Lung microvascular endothelial cell (primary cell): ENCODE measurements around the gene SLC30A2. TPM values are rescaled to one million over a fixed set of nuclear protein-coding genes. Genes with fewer than 3 reads are reported as not detected.

Source experiments
- DNase-seq, 2 donors: peaks; one replicate each; pipeline versions ENCODE4 v3.0.0 to v3.0.0-alpha.2; 2010; ENCODE audit warnings: low read depth in 2 of 2
- total RNA-seq: library from RNA; depleted of rRNA; stranded (reverse); fragments of >200 nt; gene quantifications from 2 replicates; pipeline ENCODE4 v1.2.1, GENCODE V29; 2014

SLC30A2 gene
- total RNA-seq, 1 donor from 2014 or later, result not detected

DNA sequence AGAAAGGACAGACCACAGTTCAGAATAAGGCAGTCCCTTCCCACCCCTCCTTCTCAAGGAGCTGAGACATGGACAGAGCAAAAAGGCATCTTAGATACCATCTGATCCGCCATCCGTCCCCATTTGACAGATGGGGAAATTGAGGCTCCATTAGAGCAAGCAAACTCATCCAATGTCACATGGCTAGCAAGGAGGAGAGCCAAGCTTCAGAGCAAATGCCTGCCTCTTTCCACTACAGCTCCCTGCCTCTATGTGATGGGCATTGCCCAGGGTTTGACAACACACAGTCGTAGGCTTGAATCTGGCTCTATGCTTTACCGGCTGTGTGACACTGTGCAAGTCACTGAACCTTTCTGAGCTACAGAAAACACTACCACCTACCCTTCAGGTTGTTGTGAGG lies 3.9 kb downstream of the SLC30A2 start:
- DNase-seq, result no peak

GRCh38 chr1:26041401-26041800 lies 4.5 kb downstream of the SLC30A2 start:
- no peak for DNase-seq

DNA sequence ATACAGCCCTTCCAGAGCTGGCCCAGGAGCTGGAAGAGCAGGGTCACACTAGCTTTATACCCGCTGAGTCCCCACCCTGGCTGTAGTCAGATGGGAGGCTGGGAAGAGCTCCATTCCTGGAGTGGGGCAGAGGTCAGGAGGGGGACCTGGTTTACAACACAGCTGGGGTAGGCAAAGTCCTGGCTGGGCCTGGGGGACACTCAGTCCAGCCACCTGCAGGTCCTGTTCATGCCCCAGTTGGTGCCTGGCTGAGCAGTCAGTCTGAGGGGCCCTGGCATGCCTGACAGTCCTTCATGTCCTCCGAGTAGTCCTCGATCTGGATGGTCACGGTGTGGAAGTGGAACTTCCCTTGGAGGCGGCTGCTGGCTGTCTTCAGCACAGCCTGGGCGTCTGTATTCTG lies 7.0 kb downstream of the SLC30A2 start:
- DNase-seq, result no peak

GRCh38 chr1:26038477-26038876 lies 7.4 kb downstream of the SLC30A2 start:
- DNase-seq, result no peak

- no peak for DNase-seq
Measured at GRCh38 chr1:26037904-26038303, 8.0 kb downstream of the SLC30A2 start.

DNA sequence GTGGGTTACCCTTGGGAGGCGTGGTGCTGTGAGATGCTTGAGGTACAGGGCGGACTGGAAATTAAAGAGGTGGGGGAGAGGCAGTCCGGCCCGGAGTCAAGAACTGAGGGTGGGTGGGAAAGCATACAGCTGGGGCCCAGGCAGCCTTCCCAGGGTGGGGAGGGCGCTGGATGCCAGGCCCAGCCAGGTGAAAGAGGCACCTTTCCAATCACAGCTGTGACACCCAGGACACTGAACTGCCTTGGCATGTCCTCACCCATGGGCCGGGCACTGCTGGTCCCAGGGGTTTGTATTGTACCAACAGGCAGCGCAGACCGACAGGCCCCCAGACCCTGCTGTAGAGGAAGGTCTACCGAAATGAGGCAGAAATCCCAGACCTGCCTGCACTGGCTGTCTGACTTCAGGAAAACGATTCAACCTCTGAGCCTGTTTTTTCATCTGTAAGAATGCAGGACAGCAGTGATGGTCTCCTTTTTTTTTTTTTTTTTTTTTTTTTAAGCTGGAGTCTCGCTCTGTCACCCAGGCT lies 9.1 kb downstream of the SLC30A2 start:
- DNase-seq, result no peak

- DNase-seq, result peak; percentile 71 to 81
Measured at GRCh38 chr1:26035959-26036755, 9.8 kb downstream of the SLC30A2 start.

DNA sequence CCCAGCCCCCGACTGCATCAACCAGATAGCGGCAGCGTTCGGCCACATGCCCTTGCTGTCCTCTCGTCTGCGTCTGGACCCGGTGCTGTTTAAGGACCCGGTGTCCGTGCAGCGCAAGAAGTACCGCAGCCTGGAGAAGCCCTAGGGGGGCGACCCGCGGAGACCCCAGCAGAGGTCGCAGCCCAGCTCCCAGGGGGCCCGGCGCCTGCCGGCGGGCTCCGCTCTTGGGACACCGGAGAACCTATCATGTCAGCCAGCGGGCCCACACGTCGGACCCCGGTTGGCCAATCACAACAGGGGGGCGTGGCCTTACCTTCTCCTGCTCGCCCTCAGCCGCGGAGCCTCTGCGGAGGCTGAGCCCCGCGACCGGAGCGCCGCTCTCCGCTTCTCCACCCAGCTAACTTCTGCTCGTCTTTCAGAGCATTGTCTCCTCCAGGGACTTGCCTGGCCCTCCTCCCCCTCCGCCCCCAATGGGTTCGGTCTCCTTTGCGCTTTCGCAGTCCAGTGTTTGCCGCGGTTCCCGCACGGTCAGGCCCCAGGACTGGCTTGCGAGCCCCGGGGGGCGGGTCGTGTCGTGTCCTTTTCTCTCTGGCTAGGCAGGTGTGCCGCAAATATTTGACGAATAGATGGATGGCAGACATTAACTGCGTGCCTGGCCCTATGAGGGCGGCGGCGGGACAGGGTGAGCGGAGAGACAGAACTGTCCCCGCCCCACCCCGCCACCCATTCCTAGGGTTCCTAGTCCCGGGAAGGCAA lies 10.5 kb downstream of the SLC30A2 start:
- DNase-seq, result peak; percentile 91 to 93

- DNase-seq, result no peak
Measured at GRCh38 chr1:26034504-26035202, 11.3 kb downstream of the SLC30A2 start.

- DNase-seq, result no peak
Measured at GRCh38 chr1:26032656-26033357, 13.1 kb downstream of the SLC30A2 start.

GRCh38 chr1:26031611-26032220 lies 14.2 kb downstream of the SLC30A2 start:
- no peak for DNase-seq

- no peak for DNase-seq
Measured at GRCh38 chr1:26031196-26031595, 14.7 kb downstream of the SLC30A2 start.

DNA sequence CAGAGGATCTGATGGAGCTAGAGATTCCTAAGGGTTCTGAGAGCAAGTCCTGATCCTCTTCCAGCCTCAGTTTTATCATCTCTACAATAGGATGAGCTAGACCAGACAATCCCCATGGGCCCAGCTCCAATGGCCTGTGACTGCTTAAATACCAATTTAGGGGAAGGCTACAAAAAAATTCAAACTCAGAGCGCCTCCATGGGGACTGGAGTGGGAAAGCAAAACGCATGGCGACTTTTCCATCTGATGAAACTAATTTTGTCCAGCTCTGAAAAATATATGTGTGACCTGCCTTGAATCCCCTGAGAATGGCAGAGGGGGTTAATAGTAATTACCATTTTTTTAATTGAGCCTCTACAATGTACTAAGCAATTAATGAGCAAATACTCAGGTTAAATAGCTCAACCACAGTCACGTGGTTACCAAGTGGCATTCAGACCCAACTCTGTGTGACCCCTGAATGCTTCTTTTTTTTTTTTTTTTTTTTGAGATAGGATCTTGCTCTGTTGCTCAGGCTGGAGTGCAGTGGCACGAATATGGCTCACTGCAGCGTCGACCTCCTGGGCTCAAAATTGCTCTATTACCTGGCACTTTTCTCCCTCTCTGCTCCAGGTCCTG lies 15.9 kb downstream of the SLC30A2 start:
- DNase-seq, result no peak

DNA sequence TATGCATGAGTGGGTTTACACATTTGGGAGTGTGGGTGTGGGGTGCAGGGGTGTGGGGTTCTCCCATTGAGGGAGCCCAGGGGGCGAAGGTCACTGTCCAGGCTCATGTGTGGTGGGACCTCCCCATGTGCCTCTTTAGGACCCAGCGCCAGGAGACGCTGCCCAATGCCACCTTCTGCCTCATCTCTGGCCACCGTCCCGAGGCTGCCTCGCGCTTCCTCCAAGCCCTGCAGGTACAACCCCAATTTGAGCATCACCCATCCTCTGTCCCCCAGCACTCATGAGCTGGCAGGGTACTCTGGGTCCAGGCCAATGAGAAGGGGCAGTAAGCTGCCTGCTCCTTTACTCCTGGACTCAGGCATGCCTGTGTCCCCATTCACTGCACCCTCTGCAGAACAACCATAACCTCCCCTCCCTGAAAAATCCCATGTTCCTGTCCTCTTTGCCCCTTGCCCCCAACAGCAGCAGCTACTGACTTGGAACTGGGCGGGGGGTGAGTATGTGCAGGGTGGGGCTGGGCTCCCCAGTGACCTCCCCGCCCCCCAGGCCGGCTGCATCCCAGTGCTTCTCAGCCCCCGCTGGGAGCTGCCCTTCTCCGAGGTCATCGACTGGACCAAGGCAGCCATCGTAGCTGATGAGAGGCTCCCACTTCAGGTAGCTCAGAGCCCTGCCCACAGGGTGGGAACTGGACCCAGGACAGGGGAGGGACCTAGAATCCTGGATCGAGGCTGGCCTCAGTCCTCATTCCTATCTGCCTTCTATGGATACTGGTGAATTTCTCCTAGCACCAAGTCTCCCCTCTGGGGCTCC lies 16.7 kb downstream of the SLC30A2 start:
- no peak for DNase-seq

GRCh38 chr1:26028490-26028980 lies 17.4 kb downstream of the SLC30A2 start:
- no peak for DNase-seq

DNA sequence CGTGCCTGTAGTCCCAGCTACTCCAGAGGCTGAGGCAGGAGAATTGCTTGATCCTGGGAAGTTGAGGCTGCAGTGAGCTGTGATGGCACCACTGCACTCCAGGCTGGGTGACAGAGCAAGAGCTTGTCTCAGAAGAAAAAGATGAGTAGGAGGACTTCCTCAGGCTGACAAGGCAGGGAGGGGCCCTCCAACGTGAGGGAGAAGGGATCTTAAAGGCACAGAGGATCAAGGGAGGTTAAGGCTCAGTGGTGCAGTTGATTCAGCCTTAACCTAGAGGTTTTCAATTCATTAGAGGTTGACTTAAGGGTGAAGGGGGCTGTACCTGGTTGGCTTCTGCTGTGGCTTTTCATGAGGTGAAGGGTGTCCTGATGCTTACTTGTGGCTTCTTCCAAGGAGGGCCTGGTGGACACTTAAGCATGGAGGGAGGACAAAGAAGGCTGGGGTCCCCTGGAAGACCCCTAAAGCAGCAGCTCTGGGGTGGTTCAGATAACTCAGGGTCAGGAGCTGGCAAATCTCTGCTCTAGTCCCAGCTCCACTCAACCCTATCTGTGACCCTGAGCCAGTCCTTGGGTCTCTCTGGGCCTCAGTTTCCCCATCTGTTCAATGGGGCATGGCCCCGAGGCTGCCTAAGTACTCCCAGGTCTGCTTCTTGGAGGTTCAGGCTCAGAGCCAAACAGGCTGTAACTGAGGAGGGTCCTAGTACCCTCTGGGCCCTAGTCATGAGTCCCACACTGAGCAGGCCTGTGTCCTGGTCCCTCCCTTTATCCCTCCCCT lies 18.0 kb downstream of the SLC30A2 start:
- DNase-seq, result no peak

DNA sequence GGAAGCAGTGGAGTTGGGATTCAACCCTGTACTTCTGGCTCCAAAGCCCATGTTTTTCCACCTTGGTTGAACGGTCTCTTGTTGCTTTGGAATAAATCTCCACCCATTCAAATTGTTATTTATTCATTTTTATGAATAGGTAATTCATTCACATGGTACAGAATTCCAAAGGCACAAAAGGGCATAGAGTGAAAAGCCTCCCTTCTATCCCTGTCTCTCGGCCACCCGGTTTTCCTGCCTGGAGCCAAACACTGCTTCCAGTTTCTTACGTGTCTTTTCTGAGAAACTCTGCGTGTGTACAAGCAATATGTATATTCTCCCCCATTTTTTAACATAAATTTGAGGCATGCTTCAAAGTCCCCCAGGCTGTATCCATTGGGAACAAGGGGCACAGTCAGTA lies 20.4 kb downstream of the SLC30A2 start:
- no peak for DNase-seq

DNA sequence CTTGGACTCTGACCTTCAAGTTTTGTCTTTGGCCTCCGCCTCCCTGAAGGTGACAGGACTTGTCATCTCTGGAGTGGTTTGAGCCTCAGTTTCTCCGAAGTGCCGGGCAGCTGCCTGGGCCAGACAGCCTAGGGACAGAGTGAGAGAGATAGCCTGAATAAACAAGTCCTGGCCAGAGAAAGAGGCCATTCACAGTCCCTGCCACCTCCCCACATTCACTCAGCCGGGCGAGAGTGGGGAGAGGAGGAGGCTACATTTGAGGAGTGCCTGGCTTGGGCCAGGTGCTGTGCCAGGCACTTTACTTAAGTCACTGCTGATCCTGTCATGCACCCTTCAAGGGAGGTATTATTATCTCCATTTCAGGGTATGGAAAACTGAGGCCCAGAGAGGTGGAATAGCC lies 20.9 kb downstream of the SLC30A2 start:
- DNase-seq, result no peak

GRCh38 chr1:26023826-26024225 lies 22.1 kb downstream of the SLC30A2 start:
- no peak for DNase-seq
